22Rv1 (cell line): ENCODE measurements around the gene KCNJ6.

ENCODE experiments used
- ZFX ChIP-seq: fragments of 450-650 bp; IDR thresholded peaks from 2 replicates; pipeline ENCODE4 v1.6.1; 2017; ENCODE audit warnings: antibody characterized with exemption, borderline replicate concordance
- TF ChIP-seq, protein P1 (sequence below): fragments of 450-650 bp; IDR thresholded peaks from 2 replicates; pipeline ENCODE4 v1.5.1; 2017; ENCODE audit warnings: mild to moderate bottlenecking

DNA sequence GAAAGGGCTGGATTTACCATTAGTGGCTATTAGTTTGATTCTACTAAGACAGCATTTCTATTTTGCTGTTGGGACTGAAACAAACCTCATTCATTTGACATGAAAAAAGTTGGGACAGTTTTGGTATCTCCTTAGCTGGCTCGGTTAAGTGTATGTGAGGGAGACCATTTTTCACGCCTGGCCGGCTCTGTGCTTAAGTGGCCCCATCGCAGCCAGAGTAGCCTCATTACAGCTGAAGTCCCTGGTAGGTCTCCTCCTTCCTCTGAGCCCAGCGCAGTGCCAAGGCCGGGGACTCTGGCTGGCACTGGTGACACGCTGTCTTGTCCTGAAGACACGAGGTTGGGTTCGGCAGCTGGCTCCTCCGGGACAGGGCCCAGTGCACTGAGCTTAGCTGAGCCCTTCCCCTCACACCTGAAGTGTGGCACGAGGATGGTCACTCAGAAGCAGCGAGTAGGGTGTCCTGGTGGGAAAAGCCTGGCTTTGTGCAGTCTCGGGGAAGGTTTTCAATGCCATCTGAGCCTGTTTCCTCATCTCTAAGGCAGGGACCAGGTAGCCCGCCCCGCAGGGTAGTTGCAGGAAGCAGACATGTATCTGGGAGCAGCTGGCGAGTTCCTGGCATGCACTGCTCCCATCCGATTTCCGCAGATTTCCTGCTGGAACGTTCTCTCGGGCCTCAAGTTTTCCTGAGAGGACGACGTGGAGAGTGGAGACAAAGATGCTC is 353.2 kb downstream of the KCNJ6 start:
- TF ChIP-seq, protein P1, sequence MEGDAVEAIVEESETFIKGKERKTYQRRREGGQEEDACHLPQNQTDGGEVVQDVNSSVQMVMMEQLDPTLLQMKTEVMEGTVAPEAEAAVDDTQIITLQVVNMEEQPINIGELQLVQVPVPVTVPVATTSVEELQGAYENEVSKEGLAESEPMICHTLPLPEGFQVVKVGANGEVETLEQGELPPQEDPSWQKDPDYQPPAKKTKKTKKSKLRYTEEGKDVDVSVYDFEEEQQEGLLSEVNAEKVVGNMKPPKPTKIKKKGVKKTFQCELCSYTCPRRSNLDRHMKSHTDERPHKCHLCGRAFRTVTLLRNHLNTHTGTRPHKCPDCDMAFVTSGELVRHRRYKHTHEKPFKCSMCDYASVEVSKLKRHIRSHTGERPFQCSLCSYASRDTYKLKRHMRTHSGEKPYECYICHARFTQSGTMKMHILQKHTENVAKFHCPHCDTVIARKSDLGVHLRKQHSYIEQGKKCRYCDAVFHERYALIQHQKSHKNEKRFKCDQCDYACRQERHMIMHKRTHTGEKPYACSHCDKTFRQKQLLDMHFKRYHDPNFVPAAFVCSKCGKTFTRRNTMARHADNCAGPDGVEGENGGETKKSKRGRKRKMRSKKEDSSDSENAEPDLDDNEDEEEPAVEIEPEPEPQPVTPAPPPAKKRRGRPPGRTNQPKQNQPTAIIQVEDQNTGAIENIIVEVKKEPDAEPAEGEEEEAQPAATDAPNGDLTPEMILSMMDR, result no peak
- no peak for TF ChIP-seq ZFX
